SK-N-MC (cell line): ENCODE results near the gene CLCA1.

Experiments used
- DNase-seq: peaks from one replicate; pipeline ENCODE4 v3.0.0-alpha.2; 2011; ENCODE audit warnings: low read depth, low spot score
- H3K27ac ChIP-seq: fragments of 200-600 bp; sonication (generic); 2 replicates; pipeline ENCODE4 v1.5.1; 2016; ENCODE audit warnings: mixed run types
- H3K36me3 ChIP-seq: fragments of 200-600 bp; sonication (generic); 2 replicates; pipeline ENCODE4 v1.6.1; 2017; ENCODE audit warnings: antibody characterized with exemption, low read length, mixed read lengths; ENCODE audit not compliant: insufficient read depth
- H3K4me3 ChIP-seq: fragments of 200-600 bp; sonication (generic); 2 replicates; pipeline ENCODE4 v1.5.1; 2016
- H3K9ac ChIP-seq: fragments of 200-600 bp; sonication (generic); 2 replicates; pipeline ENCODE4 v1.8.0; 2017; ENCODE audit warnings: mixed run types, mixed read lengths; ENCODE audit not compliant: insufficient read length
- H3K9me3 ChIP-seq: fragments of 200-600 bp; sonication (generic); 2 replicates; pipeline ENCODE4 v1.6.1; 2017; ENCODE audit warnings: low read depth, mild to moderate bottlenecking, antibody characterized with exemption, low read length, moderate library complexity, mixed read lengths
- EZH2 ChIP-seq: fragments of 200-600 bp; sonication (generic); IDR thresholded peaks from one replicate; pipeline ENCODE4 v1.6.1; 2017; ENCODE audit warnings: antibody characterized with exemption
- FOXP2 ChIP-seq: optimal IDR thresholded peaks from 2 replicates; pipeline ENCODE3; 2011; ENCODE audit warnings: mild to moderate bottlenecking, moderate library complexity; ENCODE audit not compliant: insufficient read depth; ENCODE audit errors: extremely low read length, control extremely low read depth
- POLR2AphosphoS5 ChIP-seq: IDR thresholded peaks from 2 replicates; pipeline ENCODE4 v1.6.1; 2012; ENCODE audit warnings: mild to moderate bottlenecking, low read depth, low read length, borderline replicate concordance

The CLCA1 gene

DNA sequence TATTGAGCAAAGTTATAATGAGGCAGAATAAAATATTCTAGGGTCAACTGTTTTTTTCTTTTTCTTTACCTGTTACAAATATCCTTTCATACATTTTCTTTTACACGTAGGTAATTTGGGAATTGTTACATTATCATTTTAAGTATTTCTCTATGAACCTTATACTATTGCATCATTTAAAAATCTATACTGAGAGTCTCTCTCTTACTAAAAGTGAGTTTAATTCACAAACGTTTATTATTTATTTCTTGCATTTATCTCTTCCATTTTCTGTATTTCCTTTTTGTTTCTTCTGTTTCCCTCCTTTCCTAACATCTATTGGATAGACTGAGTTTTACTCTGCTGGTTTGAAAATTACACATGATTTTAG lies 52.8 kb downstream of the CLCA1 start:
- Histone ChIP-seq H3K9ac (no peak overlapping the region), H3K4me3 (no peak overlapping the region), H3K9me3 (no peaks in the 10 kb centered on the region), H3K27ac (no peak overlapping the region), H3K36me3 (no peaks in the 10 kb centered on the region)
- TF ChIP-seq EZH2 (no peak), FOXP2 (no peak), POLR2AphosphoS5 (no peak)
- DNase-seq, result no peak

DNA sequence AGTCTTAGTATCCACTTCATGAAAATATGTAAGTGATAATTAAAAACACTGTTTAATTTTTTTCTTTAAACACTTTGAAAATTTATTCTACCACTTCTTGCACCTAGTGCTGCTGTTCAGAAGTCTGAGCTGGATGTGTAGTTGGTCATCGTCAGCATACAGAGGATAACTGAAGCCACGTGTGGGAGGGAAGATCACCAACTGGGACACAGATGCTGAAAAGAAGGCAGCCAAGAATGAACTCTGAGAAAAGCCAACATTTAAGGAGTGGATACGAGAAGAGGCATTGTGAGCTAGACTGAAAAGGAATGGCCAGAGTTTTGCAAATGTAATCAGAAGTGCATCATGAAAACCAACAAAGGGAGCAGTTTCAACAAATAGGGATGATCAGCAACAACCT lies 53.5 kb downstream of the CLCA1 start:
- TF ChIP-seq FOXP2, result no peak
- no peak for TF ChIP-seq POLR2AphosphoS5
- TF ChIP-seq EZH2, result no peak
- Histone ChIP-seq H3K9me3 (no peaks in the 10 kb centered on the region), H3K36me3 (no peaks in the 10 kb centered on the region), H3K27ac (no peak overlapping the region), H3K4me3 (no peak overlapping the region), H3K9ac (no peak overlapping the region)
- DNase-seq, result no peak

DNA sequence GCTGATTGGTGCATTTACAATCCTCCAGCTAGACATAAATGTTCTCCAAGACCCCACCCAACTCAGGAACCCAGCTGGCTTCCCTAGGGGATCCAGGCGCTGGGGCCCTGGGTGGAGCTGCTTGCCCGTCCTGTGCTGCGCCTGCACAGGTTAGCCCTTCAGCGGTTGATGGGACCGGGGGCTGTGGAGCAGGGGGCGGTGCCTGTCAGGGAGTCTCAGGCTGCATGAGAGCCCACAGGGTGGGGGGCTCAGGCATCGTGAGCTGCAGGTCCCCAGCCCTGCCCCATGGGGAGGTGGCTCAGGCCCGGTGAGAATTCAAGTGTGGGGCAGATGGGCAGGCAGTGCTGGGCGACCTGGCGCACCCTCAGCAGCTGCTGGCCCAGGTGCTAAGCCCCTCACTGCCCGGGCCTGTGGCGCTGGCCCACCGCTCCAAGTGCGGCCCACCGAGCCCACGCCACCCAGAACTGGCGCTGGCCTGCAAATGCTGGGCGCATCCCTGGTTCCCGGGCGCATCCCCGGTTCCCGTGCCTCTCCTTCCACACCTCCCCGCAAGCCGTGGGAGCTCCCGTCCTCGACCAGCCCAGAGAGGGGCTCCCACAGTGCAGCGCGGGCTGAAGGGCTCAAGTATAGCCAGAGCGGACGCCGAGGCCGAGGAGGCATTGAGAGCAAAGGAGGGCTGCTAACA lies 55.1 kb downstream of the CLCA1 start:
- Histone ChIP-seq H3K36me3 (no peaks in the 10 kb centered on the region), H3K9me3 (no peaks in the 10 kb centered on the region), H3K27ac (no peak overlapping the region), H3K9ac (no peak overlapping the region), H3K4me3 (no peak overlapping the region)
- DNase-seq, result no peak
- TF ChIP-seq EZH2 (no peak), FOXP2 (no peak), POLR2AphosphoS5 (no peak)

DNA sequence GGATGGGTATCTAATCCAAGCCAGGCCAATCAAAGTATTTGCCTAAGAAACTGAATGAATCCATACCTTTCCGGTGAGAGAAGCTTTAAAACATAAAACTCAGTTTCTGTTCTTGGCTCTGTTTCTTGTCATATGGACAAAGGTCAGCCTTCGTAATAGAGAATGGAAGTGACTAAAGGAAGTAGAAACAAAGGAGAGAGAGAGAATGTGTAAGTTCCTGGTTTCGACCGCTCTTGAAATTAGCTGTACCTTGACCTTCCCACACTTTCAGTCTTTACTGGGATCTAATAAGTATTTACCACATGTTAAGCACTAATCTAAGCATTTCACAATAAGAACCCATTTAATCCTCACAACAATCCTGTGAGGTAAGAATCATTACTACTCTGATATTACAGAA lies 58.6 kb downstream of the CLCA1 start:
- Histone ChIP-seq H3K9me3 (no peaks in the 10 kb centered on the region), H3K27ac (no peak overlapping the region), H3K9ac (no peak overlapping the region), H3K4me3 (no peak overlapping the region), H3K36me3 (no peaks in the 10 kb centered on the region)
- TF ChIP-seq FOXP2 (no peak), POLR2AphosphoS5 (no peak), EZH2 (no peak)
- DNase-seq, result no peak

DNA sequence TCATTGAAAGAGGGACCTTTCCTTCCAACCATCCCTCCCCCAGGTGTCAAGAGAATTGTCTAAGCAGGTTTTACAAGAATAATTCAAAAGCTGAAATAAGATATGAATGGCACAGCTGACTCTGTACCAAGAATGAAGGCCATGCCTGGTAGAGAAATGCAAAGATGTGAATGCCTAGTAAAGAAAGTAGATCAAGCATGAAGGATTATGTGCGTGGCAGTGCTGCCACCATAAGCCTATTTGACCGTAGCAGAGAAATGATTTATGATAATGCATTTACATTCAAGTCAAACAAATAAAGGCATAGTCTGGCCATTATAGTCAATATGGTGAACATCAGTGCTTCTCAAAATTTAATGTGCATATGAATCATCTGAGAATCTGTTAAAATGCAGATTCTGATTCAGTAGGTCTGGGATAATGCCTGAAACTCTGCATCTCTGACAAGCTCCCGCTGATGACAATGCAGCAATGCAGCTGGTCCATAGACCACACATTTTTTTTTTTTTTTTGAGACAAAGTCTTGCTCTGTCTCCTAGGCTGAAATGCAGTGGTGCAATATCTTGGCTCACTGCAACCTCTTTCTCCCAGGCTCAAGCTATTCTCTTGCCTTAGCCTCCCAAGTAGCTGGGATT lies 61.6 kb downstream of the CLCA1 start:
- no peak for DNase-seq
- H3K36me3 ChIP-seq, result no peaks in the 10 kb centered on the region
- no peaks in the 10 kb centered on the region for H3K9me3 ChIP-seq
- no peak overlapping the region for H3K9ac ChIP-seq
- TF ChIP-seq POLR2AphosphoS5 (no peak), FOXP2 (no peak), EZH2 (no peak)
- no peak overlapping the region for H3K27ac ChIP-seq
- H3K4me3 ChIP-seq, result no peak overlapping the region

DNA sequence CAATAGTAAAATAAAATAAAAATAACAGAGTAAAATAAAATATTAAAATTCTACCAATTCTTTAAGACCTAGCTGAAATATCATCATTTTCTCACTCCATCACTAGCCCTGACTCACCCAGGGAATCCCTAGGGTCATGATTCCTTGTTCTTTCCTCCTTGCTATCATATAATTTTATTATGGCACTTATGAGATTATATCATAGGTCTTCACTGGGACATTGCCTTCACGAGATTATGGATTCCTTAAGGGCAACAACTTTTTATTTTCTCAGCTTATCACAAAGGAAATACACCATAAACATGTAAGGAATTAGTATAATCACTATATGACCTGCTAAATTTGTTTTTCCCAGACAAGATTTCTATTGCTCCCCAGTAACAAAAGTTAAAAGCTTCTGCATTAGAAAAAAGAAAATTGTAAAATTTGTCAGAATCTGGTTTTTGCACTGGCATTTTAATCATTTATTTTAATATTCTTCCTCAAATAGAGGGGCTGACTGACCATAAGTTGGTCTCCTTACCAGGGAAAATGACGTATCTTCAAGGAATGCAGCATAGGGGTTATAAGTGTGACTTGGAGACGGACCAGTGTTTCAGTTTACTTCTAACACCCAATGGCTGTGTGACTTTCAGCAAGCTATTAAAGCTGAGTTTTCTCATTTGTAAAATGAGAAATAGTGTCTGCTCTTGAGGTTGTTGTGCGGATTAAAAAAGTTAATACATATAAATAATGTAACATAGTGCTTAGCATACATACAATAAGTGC lies 69.4 kb downstream of the CLCA1 start:
- no peak overlapping the region for H3K27ac ChIP-seq
- H3K4me3 ChIP-seq, result no peak overlapping the region
- H3K9me3 ChIP-seq, result no peaks in the 10 kb centered on the region
- no peak for DNase-seq
- no peaks in the 10 kb centered on the region for H3K36me3 ChIP-seq
- TF ChIP-seq FOXP2, result no peak
- TF ChIP-seq POLR2AphosphoS5, result no peak
- no peak for TF ChIP-seq EZH2
- H3K9ac ChIP-seq, result no peak overlapping the region

DNA sequence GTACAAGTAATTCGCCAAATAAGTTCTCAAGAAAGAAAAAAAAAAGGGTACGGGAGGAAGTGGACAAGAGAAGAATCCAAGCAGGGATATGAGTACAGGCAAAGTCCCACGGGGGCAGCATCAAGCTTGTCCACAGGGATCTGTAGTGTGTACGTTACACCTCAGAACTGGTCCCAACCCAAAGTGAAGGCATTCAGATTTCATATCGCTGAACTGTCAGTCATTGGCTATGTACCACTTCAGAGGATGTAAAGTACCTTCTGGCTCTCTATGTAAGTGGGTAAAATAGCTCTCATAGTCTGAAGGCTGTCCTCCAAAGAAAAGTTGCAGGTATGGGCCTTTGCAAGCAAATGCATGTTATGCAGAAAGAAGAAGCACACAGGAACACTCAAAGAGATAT lies 70.0 kb downstream of the CLCA1 start:
- H3K4me3 ChIP-seq, result no peak overlapping the region
- no peak overlapping the region for H3K27ac ChIP-seq
- H3K9ac ChIP-seq, result no peak overlapping the region
- TF ChIP-seq FOXP2 (no peak), EZH2 (no peak), POLR2AphosphoS5 (no peak)
- no peak for DNase-seq
- H3K36me3 ChIP-seq, result no peaks in the 10 kb centered on the region
- no peaks in the 10 kb centered on the region for H3K9me3 ChIP-seq

DNA sequence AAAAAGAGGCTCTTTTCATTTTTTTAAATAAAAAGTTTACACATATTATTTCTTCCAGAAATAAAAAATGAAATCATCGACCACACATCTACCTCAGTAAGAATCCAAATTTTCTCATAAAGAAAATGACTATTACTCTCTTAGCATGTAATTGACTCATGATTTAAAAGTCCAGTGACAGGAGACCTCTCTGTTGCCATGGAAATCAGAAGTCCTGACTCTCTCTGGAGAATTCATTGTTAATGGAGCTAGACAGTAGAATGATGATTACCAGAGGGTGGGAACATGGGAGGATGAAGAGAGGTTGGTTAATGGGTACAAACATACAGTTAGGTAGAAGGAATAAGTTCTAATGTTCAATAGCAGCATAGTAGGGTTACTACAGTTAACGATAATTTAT lies 73.1 kb downstream of the CLCA1 start:
- H3K4me3 ChIP-seq, result no peak overlapping the region
- no peaks in the 10 kb centered on the region for H3K9me3 ChIP-seq
- no peak for DNase-seq
- no peak overlapping the region for H3K27ac ChIP-seq
- TF ChIP-seq EZH2 (no peak), FOXP2 (no peak), POLR2AphosphoS5 (no peak)
- no peak overlapping the region for H3K9ac ChIP-seq
- H3K36me3 ChIP-seq, result no peaks in the 10 kb centered on the region
